GM12878 (cell line): ENCODE measurements around the gene TMEM61. TPM values are rescaled to one million over a fixed set of nuclear protein-coding genes. Genes with fewer than 3 reads are reported as not detected.
"Not testable (repeated sequence)": the region's sequence is repeated elsewhere in the genome, so short reads cannot be mapped to it uniquely, and the experiment has no call there.

Experiments
- ATAC-seq: fragments of 200-7000 bp; cut with Tn5 transposase; 3 replicates; pipeline ENCODE4 v1.9.1; 2020; ENCODE audit warnings: mild to moderate bottlenecking, moderate library complexity
- BruUV-seq: library from RNA; stranded (reverse); fragments of 400-500 nt; replicated peaks from 2 replicates; lab custom pipeline; 2021; lab: Mats Ljungman, UMichigan
- CTCF ChIA-PET: fragments of 300-600 bp; sonication (Branson Sonifier 250); formaldehyde crosslinking; extraction: SDS; loops from one replicate; lab custom pipeline; 2021; ENCODE audit warnings: inconsistent platforms; lab: Yijun Ruan, JAX
- POLR2A ChIA-PET: fragments of 350-600 bp; formaldehyde crosslinking; extraction: SDS; loops from one replicate; lab custom pipeline; 2021; ENCODE audit warnings: inconsistent platforms; lab: Charles Lee
- RAD21 ChIA-PET: fragments of 300-600 bp; sonication (Branson Sonifier 250); formaldehyde crosslinking; loops from one replicate; lab custom pipeline; 2023; ENCODE audit warnings: antibody characterized with exemption; ENCODE audit not compliant: unreplicated experiment; lab: Charles Lee
- SMC1A ChIA-PET: fragments of 300-600 bp; sonication (Branson Sonifier 250); formaldehyde crosslinking; loops from one replicate; lab custom pipeline; 2023; ENCODE audit not compliant: unreplicated experiment, uncharacterized antibody; lab: Charles Lee
- DNase-seq: peaks from one replicate; pipeline ENCODE4 v3.0.0-alpha.2; 2011; ENCODE audit warnings: low read depth, low spot score
- FAIRE-seq: peaks from 3 replicates; lab custom pipeline; 2011; peaks lifted over from hg19 to GRCh38; lab: Jason Lieb, UNC
- H2AFZ ChIP-seq: 2 replicates; pipeline ENCODE4 v1.6.0; 2011; ENCODE audit warnings: low read depth, low read length, control low read depth; ENCODE audit not compliant: control insufficient read depth
- H3K27ac ChIP-seq: 2 replicates; pipeline ENCODE4 v1.5.1; 2011; ENCODE audit warnings: control low read depth; ENCODE audit not compliant: control insufficient read depth, insufficient read depth
- H3K27me3 ChIP-seq, 2 experiments: replicated peaks in 1 of 2; 2 replicates each; pipeline versions ENCODE4 v1.6.0 to v1.6.1; 2011; ENCODE audit warnings: low read length in 1 of 2; ENCODE audit not compliant: control insufficient read depth in 2 of 2, insufficient read depth in 2 of 2
- H3K36me3 ChIP-seq, 2 experiments: 2 replicates each; pipeline ENCODE4 v1.5.1; 2011; ENCODE audit warnings: low read length in 1 of 2; ENCODE audit not compliant: control insufficient read depth in 2 of 2, insufficient read depth in 2 of 2
- H3K4me1 ChIP-seq: 2 replicates; pipeline ENCODE4 v1.6.1; 2011; ENCODE audit warnings: mild to moderate bottlenecking, low read length, moderate library complexity, mixed read lengths; ENCODE audit not compliant: control insufficient read depth, insufficient read depth
- H3K4me2 ChIP-seq: 2 replicates; pipeline ENCODE4 v1.6.0; 2011; ENCODE audit warnings: control low read depth; ENCODE audit not compliant: control insufficient read depth, insufficient read depth
- H3K4me3 ChIP-seq: fragments of 200-600 bp; sonication (generic); 2 replicates; pipeline ENCODE4 v1.5.1; 2016
- H3K79me2 ChIP-seq: 2 replicates; pipeline ENCODE4 v1.6.0; 2011; ENCODE audit warnings: low read length; ENCODE audit not compliant: control insufficient read depth, insufficient read depth
- H3K9ac ChIP-seq: 2 replicates; pipeline ENCODE4 v1.8.0; 2011; ENCODE audit warnings: low read length, control low read depth, mixed read lengths; ENCODE audit not compliant: control insufficient read depth, insufficient read depth
- H3K9me3 ChIP-seq: replicated peaks from 3 replicates; pipeline ENCODE4 v1.5.1; 2011; ENCODE audit warnings: mild to moderate bottlenecking, low read length; ENCODE audit not compliant: control insufficient read depth, insufficient read depth
- H4K20me1 ChIP-seq: 2 replicates; pipeline ENCODE4 v1.6.0; 2011; ENCODE audit not compliant: control insufficient read depth, insufficient read depth
- CHD1 ChIP-seq: IDR thresholded peaks from 2 replicates; pipeline ENCODE4 v1.6.1; 2012; ENCODE audit warnings: low read depth, low read length, improper control_type of control experiment
- CHD2 ChIP-seq: IDR thresholded peaks from 2 replicates; pipeline ENCODE4 v1.6.1; 2011; ENCODE audit warnings: low read depth, low read length, improper control_type of control experiment, borderline replicate concordance
- GABPA ChIP-seq: IDR thresholded peaks from 2 replicates; pipeline ENCODE4 v1.6.1; 2014; ENCODE audit warnings: antibody characterized with exemption, low read depth, mild to moderate bottlenecking, inconsistent platforms
- MTA2 ChIP-seq: fragments of 450-650 bp; IDR thresholded peaks from 2 replicates; pipeline ENCODE4 v1.6.1; 2016; ENCODE audit warnings: low read depth, mild to moderate bottlenecking, moderate library complexity
- NFYA ChIP-seq: IDR thresholded peaks from 2 replicates; pipeline ENCODE4 v1.6.1; 2011; ENCODE audit warnings: low read depth, mild to moderate bottlenecking, low read length, improper control_type of control experiment, borderline replicate concordance
- POLR2A ChIP-seq: IDR thresholded peaks from 2 replicates; pipeline ENCODE4 v1.6.1; 2011; ENCODE audit warnings: low read depth, mild to moderate bottlenecking, low read length
- RAD51 ChIP-seq: fragments of 450-650 bp; IDR thresholded peaks from 2 replicates; pipeline ENCODE4 v1.6.1; 2016; ENCODE audit warnings: moderate library complexity, mild to moderate bottlenecking, inconsistent platforms
- SIN3A ChIP-seq: IDR thresholded peaks from 2 replicates; pipeline ENCODE4 v1.6.1; 2012; ENCODE audit warnings: low read depth, low read length, improper control_type of control experiment
- USF2 ChIP-seq: IDR thresholded peaks from 2 replicates; pipeline ENCODE4 v1.6.1; 2011; ENCODE audit warnings: low read depth, low read length, improper control_type of control experiment, borderline replicate concordance
- ZNF217 ChIP-seq: fragments of 450-650 bp; IDR thresholded peaks from 2 replicates; pipeline ENCODE4 v1.6.1; 2017; ENCODE audit warnings: antibody characterized with exemption, mild to moderate bottlenecking
- ZNF687 ChIP-seq: fragments of 450-650 bp; IDR thresholded peaks from 2 replicates; pipeline ENCODE4 v1.6.1; 2017; ENCODE audit warnings: mild to moderate bottlenecking, moderate library complexity
- WGBS: methylation state at CpG from one replicate; pipeline ENCODE4 v1.1.6; 2016; ENCODE audit warnings: low lambda C conversion rate; ENCODE audit not compliant: insufficient replicate concordance, insufficient coverage; ENCODE audit errors: missing lambda C conversion rate; 5-methylcytosine and 5-hydroxymethylcytosine counted together
- in situ Hi-C: fragments of 300-500 bp; cut with MboI; formaldehyde crosslinking; loops from 9 replicates; pipeline ENCODE4 v1.14.3; 2018; ENCODE audit warnings: mixed read lengths
- intact Hi-C: fragments of 100-400 bp; cut with micrococcal nuclease; formaldehyde crosslinking; loops from one replicate; pipeline ENCODE4 v1.14.2; 2022; ENCODE audit not compliant: unreplicated experiment
- polyA plus RNA-seq, 11 experiments: library from polyadenylated mRNA; depleted of rRNA in 4 of 11; unstranded in 6 of 11; stranded (reverse) in 5 of 11; fragments of >200 nt; fragmentation: Nextera tagmentation in 4 of 11; fragmentation: Illumina TruSeq in 1 of 11; extraction: Ambion mirVana in 4 of 11; extraction: Trizol in 1 of 11; gene quantifications; 1 replicate in 1 of 11; 2 replicates in 10 of 11; pipeline versions ENCODE4 v1.2.1 to v1.2.3, GENCODE V29; 2011 to 2016; ENCODE audit warnings: inconsistent platforms in 2 of 11, missing spikeins in 2 of 11, low read depth in 1 of 11
- total RNA-seq, 4 experiments: library from RNA; depleted of rRNA in 3 of 4; stranded (reverse); fragments of >200 nt in 3 of 4; fragmentation: Illumina TruSeq in 1 of 4; extraction: Trizol in 1 of 4; gene quantifications; 2 replicates each; pipeline versions ENCODE4 v1.2.1 to v1.2.3, GENCODE V29; 2013 to 2021

The TMEM61 gene
- total and polyA plus RNA-seq, 10 of the 15 experiments (the other 5 are each of a cell fraction or from before 2014, with no cell fraction given), result not detected

DNA sequence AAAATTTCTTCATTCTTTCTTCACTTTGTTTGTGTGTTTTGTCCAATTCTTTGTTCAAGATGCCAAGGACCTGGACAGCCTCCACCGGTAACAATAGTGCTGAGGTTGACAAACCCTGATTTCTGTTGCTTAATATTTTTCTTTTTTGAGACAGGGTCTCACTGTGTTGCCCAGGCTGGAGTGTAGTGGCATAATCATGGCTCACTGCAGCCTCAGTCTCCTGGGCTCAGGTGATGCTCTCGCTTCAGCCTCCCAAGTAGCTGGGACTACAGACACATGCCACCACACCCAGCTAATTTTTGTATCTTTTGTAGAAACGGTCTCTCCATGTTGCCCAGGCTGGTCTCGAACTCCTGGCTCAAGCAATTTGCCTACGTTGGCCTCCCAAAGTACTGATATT, 16.6 kb upstream of the TMEM61 start:
- ChIA-PET RAD21 (interaction anchor here (1.0 kb wide), 1 partner anchor 19 kb away, joined by 4 read pairs; no protein-coding TSS in a partner anchor), CTCF (interaction anchor here (2.9 to 5.8 kb wide), 3 partner anchors 14 to 33 kb away, joined by 17 to 43 read pairs (median 29); no protein-coding TSS in a partner anchor)
- H3K36me3 ChIP-seq, intact Hi-C loops, H2AFZ ChIP-seq, in situ Hi-C loops, H3K4me2 ChIP-seq, BruUV-seq, H3K27me3 ChIP-seq, H3K9ac ChIP-seq, DNase-seq, H4K20me1 ChIP-seq, H3K79me2 ChIP-seq, FAIRE-seq, POLR2A ChIA-PET, ATAC-seq, H3K9me3 ChIP-seq, SMC1A ChIA-PET, H3K4me3 ChIP-seq, H3K27ac ChIP-seq: not testable (repeated sequence)
- WGBS, result 80% methylated on average over 5 of the region's 5 CpGs
- H3K4me1 ChIP-seq, result peaks cover 10% of the 10 kb centered on the region

GRCh38 chr1:54965624-54966340, 14.6 kb upstream of the TMEM61 start:
- in situ Hi-C loops (no loop called here), intact Hi-C loops (no loop called here)
- Histone ChIP-seq H3K27ac (peak overlapping the region; percentile 34; the same call in 1 of the 2 replicates), H3K27me3 (no peaks in the 10 kb centered on the region), H3K79me2 (no peaks in the 10 kb centered on the region), H3K4me3 (no peak overlapping the region), H4K20me1 (no peaks in the 10 kb centered on the region), H2AFZ (peak overlapping the region; percentile 82), H3K9ac (no peak overlapping the region), H3K4me2 (peak overlapping the region; percentile 45), H3K36me3 (no peaks in the 10 kb centered on the region), H3K9me3 (no peaks in the 10 kb centered on the region; the same call in 2 of the 3 replicates), H3K4me1 (peaks cover 13% of the 10 kb centered on the region)
- peak; percentile 60 for DNase-seq
- TSS peak; percentile 79 for BruUV-seq
- ChIA-PET SMC1A (interaction anchor here (1.0 to 2.8 kb wide), 10 partner anchors 8 to 70 kb away, joined by 3 to 16 read pairs (median 3); no protein-coding TSS in a partner anchor), POLR2A (interaction anchor here (0.6 to 1.1 kb wide), 2 partner anchors 11 to 318 kb away, joined by 3 to 4 read pairs; no protein-coding TSS in a partner anchor), RAD21 (interaction anchor here (1.0 to 1.7 kb wide), 2 partner anchors 12 to 21 kb away, joined by 4 to 7 read pairs; no protein-coding TSS in a partner anchor), CTCF (interaction anchor here (1.0 to 5.8 kb wide), 9 partner anchors 12 to 151 kb away, joined by 3 to 43 read pairs (median 4); no protein-coding TSS in a partner anchor)
- WGBS, result 18% methylated on average over 7 of the region's 7 CpGs
- FAIRE-seq, result peak; percentile 69
- ATAC-seq, result peak; percentile 97
- TF ChIP-seq RAD51 (peak; percentile 65; the same call in 1 of the 2 replicates), SIN3A (no peak), CHD2 (no peak), ZNF217 (no peak), POLR2A (no peak), GABPA (no peak), ZNF687 (no peak), NFYA (no peak), MTA2 (no peak), USF2 (peak; percentile 31; the same call in 1 of the 2 replicates), CHD1 (no peak)
